G401 (cell line): ENCODE measurements around the gene MRPL19. TPM values are rescaled to one million over a fixed set of nuclear protein-coding genes. Genes with fewer than 3 reads are reported as not detected.
A peak's percentile ranks its signal among the peaks of the same experiment; 100 is the strongest.

Experiments used
- DNase-seq: peaks from one replicate; pipeline ENCODE4 v3.0.0-alpha.2; 2015; ENCODE audit warnings: low spot score
- in situ Hi-C: cut with HindIII; loops from 2 replicates; pipeline ENCODE4 v1.10.0; 2016; ENCODE audit warnings: low sequenced_read_pairs, mixed read lengths
- total RNA-seq: library from RNA; depleted of rRNA; stranded (reverse); fragments of >200 nt; shearing (Covaris generic); gene quantifications from 2 replicates; pipeline ENCODE4 v1.2.3, GENCODE V29; 2014

MRPL19 gene
- total RNA-seq, 1 experiment from 2014 or later: 117 TPM

GRCh38 chr2:75612862-75613243, 33.7 kb upstream of the MRPL19 start:
- in situ Hi-C loops: no loop called here
- DNase-seq: no peak

GRCh38 chr2:75614162-75614651, 32.4 kb upstream of the MRPL19 start:
- DNase-seq: no peak
- in situ Hi-C loops: no loop called here

- no peak for DNase-seq
- in situ Hi-C loops: no loop called here
These were observed 30.2 kb upstream of the MRPL19 start for GRCh38 chr2:75616406-75616805.

GRCh38 chr2:75616933-75617332, 29.6 kb upstream of the MRPL19 start:
- no peak for DNase-seq
- in situ Hi-C loops: no loop called here

GRCh38 chr2:75619956-75620740, 26.4 kb upstream of the MRPL19 start:
- no peak for DNase-seq
- in situ Hi-C loops: no loop called here

- in situ Hi-C loops: no loop called here
- DNase-seq: no peak
These were observed 25.4 kb upstream of the MRPL19 start for GRCh38 chr2:75621228-75621627.

- no peak for DNase-seq
- in situ Hi-C loops: no loop called here
These were observed 24.1 kb upstream of the MRPL19 start for GRCh38 chr2:75622500-75622899.

- in situ Hi-C loops: no loop called here
- DNase-seq: no peak
These were observed 23.7 kb upstream of the MRPL19 start for GRCh38 chr2:75622929-75623328.

GRCh38 chr2:75627902-75628504, 18.6 kb upstream of the MRPL19 start:
- in situ Hi-C loops: no loop called here

GRCh38 chr2:75632091-75632701, 14.4 kb upstream of the MRPL19 start:
- DNase-seq: no peak
- in situ Hi-C loops: no loop called here

More at GRCh38 chr2:75627902-75628504, 18.6 kb upstream of the MRPL19 start:
- DNase-seq: peak; percentile 75

- no peak for DNase-seq
- in situ Hi-C loops: no loop called here
These were observed 13.8 kb upstream of the MRPL19 start for GRCh38 chr2:75632813-75633212.

- in situ Hi-C loops: no loop called here
- no peak for DNase-seq
These were observed 13.0 kb upstream of the MRPL19 start for GRCh38 chr2:75633620-75634019.

GRCh38 chr2:75634945-75635344, 11.6 kb upstream of the MRPL19 start:
- DNase-seq: no peak
- in situ Hi-C loops: no loop called here

GRCh38 chr2:75637568-75637967, 9.0 kb upstream of the MRPL19 start:
- in situ Hi-C loops: no loop called here

GRCh38 chr2:75640621-75641121, 5.9 kb upstream of the MRPL19 start:
- in situ Hi-C loops: no loop called here
- peak; percentile 78 for DNase-seq

More at GRCh38 chr2:75637568-75637967, 9.0 kb upstream of the MRPL19 start:
- DNase-seq: no peak

- in situ Hi-C loops: no loop called here
- no peak for DNase-seq
These were observed 5.0 kb upstream of the MRPL19 start for GRCh38 chr2:75641587-75641986.

- DNase-seq: no peak
- in situ Hi-C loops: no loop called here
These were observed 2.6 kb upstream of the MRPL19 start for GRCh38 chr2:75643980-75644379.

- in situ Hi-C loops: no loop called here
- no peak for DNase-seq
These were observed 940 bp upstream of the MRPL19 start for GRCh38 chr2:75645643-75646042.

GRCh38 chr2:75646090-75646582, 447 bp upstream of the MRPL19 start:
- no peak for DNase-seq
- in situ Hi-C loops: no loop called here

GRCh38 chr2:75647771-75648170, 1.2 kb downstream of the MRPL19 start:
- DNase-seq: no peak
- in situ Hi-C loops: no loop called here
